Mesenchymal stem cell (in vitro differentiated cells and primary cell): Measurements from ENCODE around the gene MRAP.

Experiments
- DNase-seq: peaks from one replicate; pipeline ENCODE4 v3.0.0-alpha.2; 2013
- H2AFZ ChIP-seq: one replicate; pipeline ENCODE4 v1.6.1; 2013; ENCODE audit warnings: low read depth, mild to moderate bottlenecking, control low read depth, inconsistent platforms, low read length, moderate library complexity
- H2AK5ac ChIP-seq: 2 replicates; pipeline ENCODE4 v1.6.1; 2013; ENCODE audit warnings: low read length, moderate library complexity, mild to moderate bottlenecking, inconsistent platforms; ENCODE audit not compliant: severe bottlenecking
- H2BK120ac ChIP-seq: one replicate; pipeline ENCODE4 v1.6.1; 2013; ENCODE audit warnings: low read depth, mild to moderate bottlenecking, inconsistent platforms, low read length, moderate library complexity
- H2BK12ac ChIP-seq, 2 experiments: one replicate each; pipeline ENCODE4 v1.6.1; 2013; ENCODE audit warnings: inconsistent platforms in 2 of 2, low read length in 2 of 2, mild to moderate bottlenecking in 2 of 2, moderate library complexity in 2 of 2, control low read depth in 1 of 2
- H2BK15ac ChIP-seq: one replicate; pipeline ENCODE4 v1.6.1; 2013; ENCODE audit warnings: mild to moderate bottlenecking, low read depth, inconsistent platforms; ENCODE audit not compliant: poor library complexity, severe bottlenecking
- H2BK5ac ChIP-seq: 2 replicates; pipeline ENCODE4 v1.6.1; 2013; ENCODE audit warnings: low read depth, mild to moderate bottlenecking, low read length, control low read depth, inconsistent platforms; ENCODE audit not compliant: poor library complexity, severe bottlenecking
- H3K14ac ChIP-seq, 2 experiments: one replicate each; pipeline ENCODE4 v1.6.1; 2013; ENCODE audit warnings: inconsistent platforms in 2 of 2, low read length in 2 of 2, control low read depth in 1 of 2, mild to moderate bottlenecking in 1 of 2, moderate library complexity in 1 of 2
- H3K18ac ChIP-seq, 2 experiments: one replicate each; pipeline ENCODE4 v1.6.1; 2013; ENCODE audit warnings: inconsistent platforms in 2 of 2, low read length in 2 of 2, control low read depth in 1 of 2, low read depth in 1 of 2, mild to moderate bottlenecking in 1 of 2
- H3K23ac ChIP-seq, 2 experiments: one replicate each; pipeline ENCODE4 v1.6.1; 2013; ENCODE audit warnings: inconsistent platforms in 2 of 2, low read length in 2 of 2, mild to moderate bottlenecking in 2 of 2, moderate library complexity in 2 of 2, control low read depth in 1 of 2
- H3K27ac ChIP-seq: 2 replicates; pipeline ENCODE4 v1.5.1; 2013; ENCODE audit warnings: mild to moderate bottlenecking, moderate library complexity, low read length, control low read depth, inconsistent platforms; ENCODE audit not compliant: poor library complexity, severe bottlenecking
- H3K27me3 ChIP-seq, 2 experiments: 2 replicates each; pipeline versions ENCODE4 v1.6.1 to v1.7.0; 2013; ENCODE audit warnings: low read length in 2 of 2, mild to moderate bottlenecking in 2 of 2, moderate library complexity in 2 of 2, control low read depth in 1 of 2, inconsistent platforms in 1 of 2; ENCODE audit not compliant: control insufficient read depth in 1 of 2, insufficient read depth in 1 of 2
- H3K36me3 ChIP-seq, 2 experiments: 2 replicates each; pipeline versions ENCODE4 v1.6.1 to v1.7.0; 2013; ENCODE audit warnings: low read length in 2 of 2, control low read depth in 1 of 2, inconsistent platforms in 1 of 2, low read depth in 1 of 2, mild to moderate bottlenecking in 1 of 2; ENCODE audit not compliant: insufficient read depth in 2 of 2, control insufficient read depth in 1 of 2
- H3K4ac ChIP-seq, 2 experiments: one replicate each; pipeline ENCODE4 v1.6.1; 2013; ENCODE audit warnings: inconsistent platforms in 2 of 2, low read length in 2 of 2, mild to moderate bottlenecking in 2 of 2, moderate library complexity in 2 of 2, control low read depth in 1 of 2, low read depth in 1 of 2
- H3K4me1 ChIP-seq: 2 replicates; pipeline ENCODE4 v1.6.1; 2013; ENCODE audit warnings: low read depth, low read length, control low read depth; ENCODE audit not compliant: control insufficient read depth, insufficient read depth
- H3K4me2 ChIP-seq: 2 replicates; pipeline ENCODE4 v1.6.1; 2013; ENCODE audit warnings: low read length, mild to moderate bottlenecking, inconsistent platforms; ENCODE audit not compliant: poor library complexity, severe bottlenecking
- H3K4me3 ChIP-seq, 2 experiments: 2 replicates each; pipeline versions ENCODE4 v1.5.1 to v1.7.0; 2013; ENCODE audit warnings: low read length in 2 of 2, mild to moderate bottlenecking in 2 of 2, control low read depth in 1 of 2, low read depth in 1 of 2; ENCODE audit not compliant: insufficient read depth in 1 of 2
- H3K79me1 ChIP-seq: replicated peaks from 2 replicates; pipeline ENCODE4 v1.6.1; 2013; ENCODE audit warnings: mild to moderate bottlenecking, control low read depth, low read length, inconsistent platforms; ENCODE audit not compliant: poor library complexity, severe bottlenecking
- H3K9ac ChIP-seq: 2 replicates; pipeline ENCODE4 v1.7.0; 2013; ENCODE audit warnings: mild to moderate bottlenecking, low read length, moderate library complexity
- H3K9me3 ChIP-seq: 2 replicates; pipeline ENCODE4 v1.7.0; 2013; ENCODE audit warnings: mild to moderate bottlenecking, low read length; ENCODE audit not compliant: control insufficient read depth
- H4K8ac ChIP-seq: one replicate; pipeline ENCODE4 v1.6.1; 2013; ENCODE audit warnings: inconsistent platforms, mild to moderate bottlenecking, low read length, moderate library complexity
- H4K91ac ChIP-seq: one replicate; pipeline ENCODE4 v1.6.1; 2013; ENCODE audit warnings: mild to moderate bottlenecking, low read length, inconsistent platforms
- WGBS: methylation state at CpG from one replicate; pipeline ENCODE4 v1.1.7; 2013; ENCODE audit warnings: mixed read lengths; 5-methylcytosine and 5-hydroxymethylcytosine counted together

The MRAP gene

GRCh38 chr21:32298148-32298559, 501 bp upstream of the MRAP start:
- Histone ChIP-seq H4K8ac (no peak overlapping the region), H2BK5ac (no peak overlapping the region), H3K4me1 (no peaks in the 10 kb centered on the region), H4K91ac (no peak overlapping the region), H3K14ac (no peak overlapping the region), H3K9me3 (no peaks in the 10 kb centered on the region), H3K23ac (no peak overlapping the region), H3K27ac (no peak overlapping the region), H2BK15ac (no peak overlapping the region), H2AK5ac (no peak overlapping the region), H2BK12ac (no peak overlapping the region), H2BK120ac (no peak overlapping the region), H3K4ac (no peak overlapping the region), H2AFZ (no peak overlapping the region), H3K79me1 (peaks cover 8% of the 10 kb centered on the region), H3K27me3 (no peaks in the 10 kb centered on the region), H3K36me3 (peaks cover 9 to 35% of the 10 kb centered on the region in 2 experiments), H3K9ac (peak overlapping the region; percentile 29), H3K18ac (no peak overlapping the region), H3K4me2 (no peak overlapping the region), H3K4me3 (peak overlapping the region in 1 of 2 experiments; percentile 59)
- 98% methylated on average over 6 of the region's 6 CpGs for WGBS
- DNase-seq: no peak

DNA sequence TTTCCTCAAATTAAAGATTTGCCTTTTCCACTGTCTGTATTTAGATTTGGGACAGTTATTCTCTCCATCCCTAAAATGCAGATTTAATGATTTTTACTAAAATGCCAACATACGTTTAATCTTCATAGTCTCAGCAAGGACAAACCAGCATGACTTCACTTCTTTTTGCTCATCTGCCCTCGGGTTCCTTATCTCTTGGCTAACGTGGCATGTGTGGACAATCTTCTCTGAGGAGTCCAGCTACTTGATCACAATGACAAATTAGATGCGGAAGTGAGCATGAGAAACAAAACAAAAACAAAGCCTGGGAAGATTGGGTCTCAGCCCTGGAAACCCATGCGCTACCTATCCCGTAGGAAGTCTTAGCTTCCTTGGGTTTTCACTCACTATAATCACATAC, 1.0 kb downstream of the MRAP start:
- Histone ChIP-seq H3K14ac (no peak overlapping the region), H2BK5ac (no peak overlapping the region), H2AK5ac (no peak overlapping the region), H2BK120ac (no peak overlapping the region), H4K8ac (no peak overlapping the region), H3K27me3 (no peaks in the 10 kb centered on the region), H3K79me1 (peaks cover 9% of the 10 kb centered on the region), H3K4me2 (no peak overlapping the region), H3K4ac (no peak overlapping the region), H3K23ac (no peak overlapping the region), H3K4me1 (no peaks in the 10 kb centered on the region), H3K18ac (no peak overlapping the region), H3K27ac (no peak overlapping the region), H3K9me3 (no peaks in the 10 kb centered on the region), H2BK12ac (no peak overlapping the region), H4K91ac (no peak overlapping the region), H3K4me3 (no peak overlapping the region), H3K9ac (no peak overlapping the region), H2BK15ac (no peak overlapping the region), H3K36me3 (peaks cover 9 to 39% of the 10 kb centered on the region in 2 experiments), H2AFZ (no peak overlapping the region)
- no peak for DNase-seq
- 95% methylated on average over 6 of the region's 6 CpGs for WGBS

GRCh38 chr21:32300117-32300681, 1.5 kb downstream of the MRAP start:
- H2BK12ac ChIP-seq: no peak overlapping the region
- 95% methylated on average over 41 of the region's 41 CpGs for WGBS
- no peak overlapping the region for H4K8ac ChIP-seq
- H3K4me1 ChIP-seq: no peaks in the 10 kb centered on the region
- H3K4ac ChIP-seq: no peak overlapping the region
- no peak overlapping the region for H3K9ac ChIP-seq
- no peak for DNase-seq
- H3K4me3 ChIP-seq: no peak overlapping the region
- H2BK120ac ChIP-seq: no peak overlapping the region
- H3K27me3 ChIP-seq: no peaks in the 10 kb centered on the region
- H3K18ac ChIP-seq: no peak overlapping the region
- H3K27ac ChIP-seq: no peak overlapping the region
- no peak overlapping the region for H3K23ac ChIP-seq
- peaks cover 9 to 42% of the 10 kb centered on the region in 2 experiments for H3K36me3 ChIP-seq
- no peak overlapping the region for H2BK5ac ChIP-seq
- H2AK5ac ChIP-seq: no peak overlapping the region
- no peak overlapping the region for H4K91ac ChIP-seq
- no peaks in the 10 kb centered on the region for H3K9me3 ChIP-seq
- peak overlapping the region in 1 of 2 experiments; percentile 23 for H3K14ac ChIP-seq
- H2BK15ac ChIP-seq: no peak overlapping the region
- H3K4me2 ChIP-seq: no peak overlapping the region
- no peak overlapping the region for H2AFZ ChIP-seq
- H3K79me1 ChIP-seq: peaks cover 9% of the 10 kb centered on the region

DNA sequence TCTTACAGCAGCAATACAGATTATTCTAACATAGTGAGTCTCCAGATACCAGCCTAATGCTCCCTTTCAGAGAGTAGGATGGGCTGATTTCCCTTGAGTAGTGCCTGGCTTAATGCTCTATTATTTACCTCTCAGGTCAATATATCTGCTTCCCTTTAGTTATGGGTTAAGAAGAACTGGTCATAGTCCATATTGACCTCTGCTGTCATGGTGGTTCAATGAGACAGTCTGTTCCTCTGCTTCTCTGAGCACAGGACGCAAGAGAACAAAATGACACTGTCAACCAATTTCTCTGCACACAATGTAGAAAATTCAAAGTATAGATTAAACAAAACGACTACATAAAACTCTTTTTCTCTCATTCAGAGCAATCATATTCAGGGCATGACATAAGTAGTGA, 2.9 kb downstream of the MRAP start:
- Histone ChIP-seq H3K27ac (no peak overlapping the region), H3K9ac (no peak overlapping the region), H2BK5ac (no peak overlapping the region), H3K18ac (no peak overlapping the region), H2AK5ac (no peak overlapping the region), H2BK15ac (no peak overlapping the region), H4K91ac (no peak overlapping the region), H3K36me3 (peaks cover 15 to 51% of the 10 kb centered on the region in 2 experiments), H3K4me3 (no peak overlapping the region), H3K4me2 (no peak overlapping the region), H3K23ac (no peak overlapping the region), H3K4me1 (peaks cover 4% of the 10 kb centered on the region), H3K14ac (no peak overlapping the region), H3K27me3 (no peaks in the 10 kb centered on the region), H3K4ac (no peak overlapping the region), H3K79me1 (peaks cover 13% of the 10 kb centered on the region), H2BK12ac (no peak overlapping the region), H3K9me3 (no peaks in the 10 kb centered on the region), H4K8ac (no peak overlapping the region), H2BK120ac (no peak overlapping the region), H2AFZ (no peak overlapping the region)
- DNase-seq: no peak
- WGBS: 100% methylated on average over 1 of the region's 2 CpGs
